Measurements from ENCODE around the gene SLC38A4.
A peak's percentile ranks its signal among the peaks of the same experiment; 100 is the strongest.
"Not testable (repeated sequence)": the region's sequence is repeated elsewhere in the genome, so short reads cannot be mapped to it uniquely, and the experiment has no call there.

The SLC38A4 gene

GRCh38 chr12:46825591-46826414 lies at the start of gene SLC38A4:
SLC38A4 (minus strand) TSS chr12:46825997; CDS start chr12:46793071, 32,926 bp downstream.
- peak; percentile 88 for DNase-seq

GRCh38 chr12:46875095-46875494 lies 49.3 kb upstream of the SLC38A4 start:
- DNase-seq = no peak

GRCh38 chr12:46874642-46875041 lies 48.8 kb upstream of the SLC38A4 start:
- DNase-seq = no peak

GRCh38 chr12:46872135-46872534 lies 46.3 kb upstream of the SLC38A4 start:
- DNase-seq = no peak

GRCh38 chr12:46865311-46865710 lies 39.5 kb upstream of the SLC38A4 start:
- no peak for DNase-seq

GRCh38 chr12:46858368-46858767 lies 32.6 kb upstream of the SLC38A4 start:
- peak; percentile 69 for DNase-seq

- DNase-seq = no peak
Measured at GRCh38 chr12:46857486-46857885, 31.7 kb upstream of the SLC38A4 start.

- DNase-seq = peak; percentile 27
Measured at GRCh38 chr12:46855760-46856159, 30.0 kb upstream of the SLC38A4 start.

GRCh38 chr12:46854188-46854587 lies 28.4 kb upstream of the SLC38A4 start:
- DNase-seq = not testable (repeated sequence)

- not testable (repeated sequence) for DNase-seq
Measured at GRCh38 chr12:46848792-46849191, 23.0 kb upstream of the SLC38A4 start.

GRCh38 chr12:46847001-46847400 lies 21.2 kb upstream of the SLC38A4 start:
- DNase-seq = no peak

- no peak for DNase-seq
Measured at GRCh38 chr12:46843811-46844210, 18.0 kb upstream of the SLC38A4 start.

GRCh38 chr12:46841891-46842290 lies 16.1 kb upstream of the SLC38A4 start:
- DNase-seq = no peak

GRCh38 chr12:46839964-46840363 lies 14.2 kb upstream of the SLC38A4 start:
- peak; percentile 74 for DNase-seq

- no peak for DNase-seq
Measured at GRCh38 chr12:46839232-46839631, 13.4 kb upstream of the SLC38A4 start.

- DNase-seq = no peak
Measured at GRCh38 chr12:46835785-46836184, 10.0 kb upstream of the SLC38A4 start.

GRCh38 chr12:46832130-46832704 lies 6.4 kb upstream of the SLC38A4 start:
- peak; percentile 46 for DNase-seq

GRCh38 chr12:46831335-46832129 lies 5.7 kb upstream of the SLC38A4 start:
- peak; percentile 81 for DNase-seq

- peak; percentile 86 for DNase-seq
Measured at GRCh38 chr12:46830731-46831334, 5.0 kb upstream of the SLC38A4 start.

GRCh38 chr12:46824709-46825108 lies 1.1 kb downstream of the SLC38A4 start:
- DNase-seq = no peak

GRCh38 chr12:46818642-46819041 lies 7.2 kb downstream of the SLC38A4 start:
- DNase-seq = no peak

- DNase-seq = no peak
Measured at GRCh38 chr12:46815809-46816208, 10.0 kb downstream of the SLC38A4 start.

GRCh38 chr12:46814143-46814542 lies 11.7 kb downstream of the SLC38A4 start:
- DNase-seq = peak; percentile 59
